NCI-H146 (cell line): ENCODE measurements around the gene MAN2A1.
"Not testable (repeated sequence)": the region's sequence is repeated elsewhere in the genome, so short reads cannot be mapped to it uniquely, and the experiment has no call there.

Experiments
- DNase-seq: peaks from one replicate; lab custom pipeline; 2025; lab: John Stamatoyannopoulos, UW

Gene MAN2A1

DNA sequence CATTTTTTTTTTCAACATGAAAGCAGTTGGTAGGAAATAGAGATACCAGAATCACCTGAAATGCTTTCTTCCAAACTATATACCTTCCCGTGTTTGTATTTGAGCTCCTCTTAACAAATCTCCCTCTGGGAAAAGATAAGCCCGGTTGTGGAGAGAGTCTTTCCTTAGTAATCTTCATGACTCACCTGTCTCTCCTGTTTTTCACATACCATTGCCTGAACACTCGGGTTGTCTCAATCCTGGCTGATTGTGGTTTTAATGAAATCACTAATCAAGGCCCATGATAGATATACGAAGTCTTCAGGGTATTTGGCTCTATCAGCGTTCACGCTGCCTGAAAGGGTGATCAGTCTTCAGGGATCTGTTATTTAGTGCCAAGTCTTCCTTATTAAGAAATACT lies 136.7 kb downstream of the MAN2A1 start:
- no peak for DNase-seq

DNA sequence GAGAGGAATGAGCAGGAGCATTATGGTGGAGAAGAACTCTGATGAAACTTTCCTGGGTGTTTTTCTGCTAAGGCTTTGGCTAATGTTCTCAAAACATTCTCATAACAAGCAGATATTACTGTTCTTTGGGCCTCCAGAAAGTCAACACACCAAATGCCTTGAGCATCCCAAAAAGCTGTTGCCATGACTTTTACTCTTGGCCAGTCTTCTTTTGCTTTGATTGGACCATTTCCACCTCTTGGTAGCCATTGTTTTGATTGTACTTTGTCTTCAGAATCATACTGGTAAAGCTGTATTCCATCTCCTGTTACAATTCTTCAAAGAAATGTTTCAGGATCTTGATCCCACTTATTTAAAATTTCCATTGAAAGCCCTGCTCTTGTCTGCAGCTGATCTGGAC lies 139.6 kb downstream of the MAN2A1 start:
- no peak for DNase-seq

DNA sequence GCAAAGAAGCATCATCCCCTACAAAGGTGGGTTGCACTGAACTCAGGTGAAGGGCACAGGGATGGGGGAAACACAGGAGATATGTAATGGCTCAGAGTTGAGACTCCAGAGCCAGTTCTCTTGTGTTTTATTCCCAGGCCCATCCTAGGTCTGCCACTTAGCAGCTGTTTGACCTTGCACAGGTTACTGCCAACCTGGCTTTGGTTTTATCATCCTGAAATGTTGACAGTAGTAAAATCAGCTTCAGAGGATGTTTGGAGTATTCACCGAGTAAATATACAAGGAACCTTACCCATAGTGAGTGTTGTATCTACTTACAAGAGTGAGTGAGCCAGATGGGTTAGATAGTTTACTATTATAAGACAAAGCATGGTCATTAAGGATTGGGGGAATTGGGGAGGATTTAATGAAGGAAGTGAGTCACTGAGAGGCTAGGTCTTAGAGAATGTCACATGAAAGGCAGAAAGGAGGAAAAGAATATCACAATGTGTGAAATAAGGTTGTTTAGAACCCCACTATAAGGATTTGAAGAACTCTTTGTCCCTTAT lies 141.3 kb downstream of the MAN2A1 start:
- DNase-seq = no peak

DNA sequence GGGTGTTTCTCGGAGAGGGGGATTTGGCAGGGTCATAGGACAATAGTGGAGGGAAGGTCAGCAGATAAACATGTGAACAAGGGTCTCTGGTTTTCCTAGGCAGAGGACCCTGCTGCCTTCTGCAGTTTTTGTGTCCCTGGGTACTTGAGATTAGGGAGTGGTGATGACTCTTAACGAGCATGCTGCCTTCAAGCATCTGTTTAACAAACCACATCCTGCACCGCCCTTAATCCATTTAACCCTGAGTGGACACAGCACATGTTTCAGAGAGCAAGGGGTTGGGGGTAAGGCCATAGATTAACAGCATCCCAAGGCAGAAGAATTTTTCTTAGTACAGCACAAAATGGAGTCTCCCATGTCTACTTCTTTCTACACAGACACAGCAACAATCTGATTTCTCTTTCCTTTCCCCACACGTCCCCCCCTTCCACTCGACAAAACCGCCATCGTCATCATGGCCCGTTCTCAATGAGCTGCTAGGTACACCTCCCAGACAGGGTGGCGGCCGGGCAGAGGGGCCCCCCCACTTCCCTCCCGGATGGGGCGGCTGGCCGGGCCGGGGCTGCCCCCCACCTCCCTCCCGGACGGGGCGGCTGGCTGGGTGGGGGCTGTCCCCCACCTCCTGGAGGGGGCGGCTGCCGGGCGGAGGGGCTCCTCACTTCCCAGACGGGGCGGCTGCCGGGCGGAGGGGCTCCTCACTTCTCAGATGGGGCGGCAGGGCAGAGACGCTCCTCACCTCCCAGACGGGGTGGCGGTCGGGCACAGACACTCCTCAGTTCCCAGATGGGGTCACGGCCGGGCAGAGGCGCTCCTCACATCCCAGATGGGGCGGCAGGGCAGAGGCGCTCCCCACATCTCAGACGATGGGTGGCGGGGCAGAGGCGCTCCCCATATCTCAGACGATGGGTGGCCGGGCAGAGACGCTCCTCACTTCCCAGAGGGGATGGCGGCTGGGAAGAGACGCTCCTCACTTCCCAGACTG lies 142.8 kb downstream of the MAN2A1 start:
- DNase-seq = not testable (repeated sequence)

DNA sequence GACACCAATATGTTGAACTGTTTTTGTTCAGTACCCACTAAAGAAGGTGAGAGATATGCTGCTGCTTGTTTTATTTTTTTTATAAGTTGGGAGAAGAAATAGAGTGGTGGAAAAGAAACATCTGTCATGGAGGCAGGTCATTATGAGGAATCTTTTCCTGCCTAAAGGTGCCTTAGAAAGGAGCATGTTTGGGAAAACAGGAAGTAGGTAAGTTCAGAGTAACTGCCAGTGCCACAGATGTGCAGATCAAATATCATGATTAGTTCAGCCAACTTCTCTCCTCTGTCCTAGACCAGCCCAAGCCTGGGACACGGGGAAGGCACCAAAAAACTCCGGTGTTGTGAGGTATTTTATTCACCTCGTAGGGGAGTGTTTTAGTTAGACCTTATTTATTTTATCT lies 144.2 kb downstream of the MAN2A1 start:
- DNase-seq = no peak

DNA sequence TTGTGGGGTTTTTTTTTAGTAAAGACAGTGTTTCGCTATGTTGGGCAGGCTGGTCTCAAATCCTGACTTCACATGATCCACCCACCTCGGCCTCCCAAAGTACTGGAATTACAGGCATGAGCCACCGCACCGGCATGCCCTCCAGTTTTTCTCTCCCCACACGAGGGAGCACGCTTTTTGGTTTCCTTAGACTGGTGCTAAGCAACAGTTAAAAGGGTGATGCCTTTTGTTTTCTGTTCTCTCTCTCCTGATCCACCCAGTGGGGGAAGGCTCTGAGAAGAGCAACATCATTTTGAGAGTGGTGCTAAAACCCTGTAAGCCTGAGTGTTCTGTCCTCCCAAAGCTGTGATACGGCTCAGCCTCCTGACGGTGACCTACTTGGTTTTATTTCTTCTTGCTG lies 146.6 kb downstream of the MAN2A1 start:
- no peak for DNase-seq

DNA sequence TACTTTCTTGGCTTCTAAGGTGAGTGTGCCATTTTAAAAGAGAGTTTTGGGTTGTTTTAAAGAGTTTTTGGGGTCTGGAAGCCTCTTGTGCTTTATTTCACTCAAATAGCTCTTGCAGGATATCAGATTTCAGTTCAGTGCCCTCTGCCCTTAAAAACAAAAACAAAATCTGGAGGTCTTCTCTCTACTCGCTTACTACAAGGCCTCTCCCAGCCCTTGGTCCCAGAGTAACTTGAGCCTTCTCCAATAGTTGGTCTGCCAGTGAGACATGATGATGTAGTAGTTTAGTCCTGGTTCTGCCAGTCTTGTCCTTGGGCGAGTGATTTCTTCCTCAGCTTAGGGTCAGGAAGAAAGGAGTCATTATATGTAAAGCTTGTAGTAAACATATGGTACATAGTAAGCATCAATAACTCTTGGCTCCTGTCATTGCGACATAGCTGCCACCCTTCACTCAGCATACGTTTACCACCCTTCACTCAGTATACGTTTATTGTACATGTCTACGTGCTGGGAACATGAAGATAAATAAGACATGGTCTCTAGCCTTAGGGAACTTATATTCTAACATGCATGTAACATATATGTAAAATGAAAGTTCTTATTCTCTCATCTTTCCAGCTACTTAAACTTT lies 147.6 kb downstream of the MAN2A1 start:
- no peak for DNase-seq

DNA sequence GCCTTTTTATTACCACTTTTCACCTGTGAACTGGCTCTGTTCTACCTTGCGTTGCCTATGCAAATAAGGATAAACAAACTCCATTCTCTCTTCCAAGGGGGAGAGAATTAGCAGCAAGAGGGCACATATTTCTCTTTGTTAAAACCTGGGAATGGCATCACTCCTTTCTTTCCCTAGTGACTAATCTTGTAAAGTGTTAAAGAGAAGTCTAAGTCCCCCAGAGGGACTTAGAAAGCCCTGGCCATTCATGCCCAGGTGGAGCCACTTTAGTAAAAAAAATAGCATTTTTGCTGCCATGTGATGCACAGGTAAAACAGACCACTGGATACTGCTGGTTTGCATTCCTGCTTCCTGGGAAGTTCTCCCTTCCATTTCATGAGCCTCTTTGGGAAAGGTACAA lies 148.4 kb downstream of the MAN2A1 start:
- DNase-seq = no peak

DNA sequence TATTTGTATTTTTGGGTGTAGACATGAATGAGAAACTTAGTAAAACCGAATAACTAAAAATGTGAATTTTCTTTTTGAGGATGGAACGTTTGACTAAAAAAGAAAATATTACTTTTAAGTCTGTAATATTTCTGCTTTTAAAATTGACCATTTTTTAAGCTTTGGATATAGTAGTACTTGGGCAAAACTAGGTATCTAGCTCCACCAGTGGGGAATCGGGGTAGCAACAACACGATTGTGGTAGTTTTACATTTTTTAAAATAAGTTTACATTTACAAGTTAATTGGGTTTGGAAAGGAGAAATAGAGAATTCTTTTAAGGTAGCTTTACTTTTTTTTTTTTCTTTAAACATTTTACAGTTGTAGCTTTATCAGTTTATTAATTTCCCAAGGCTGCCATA lies 154.4 kb downstream of the MAN2A1 start:
- no peak for DNase-seq

DNA sequence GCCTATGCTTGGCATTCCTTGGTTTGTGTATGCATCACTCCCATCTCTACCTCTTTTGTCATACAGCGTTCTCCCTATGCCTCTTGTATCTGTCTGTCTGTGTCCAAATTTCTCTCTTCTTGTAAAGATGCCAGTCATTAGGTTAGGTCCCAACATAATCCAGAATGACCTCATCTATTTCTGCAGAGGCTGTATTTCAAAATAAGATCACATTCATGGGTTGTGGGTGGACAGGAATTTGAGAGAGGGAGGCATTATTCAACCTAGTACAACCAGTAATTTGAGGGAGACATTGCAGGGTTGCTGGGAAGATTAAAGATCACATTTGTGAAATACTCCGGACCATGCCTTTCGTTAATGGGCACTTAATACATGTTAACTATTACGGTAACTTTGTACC lies 155.0 kb downstream of the MAN2A1 start:
- DNase-seq = no peak

DNA sequence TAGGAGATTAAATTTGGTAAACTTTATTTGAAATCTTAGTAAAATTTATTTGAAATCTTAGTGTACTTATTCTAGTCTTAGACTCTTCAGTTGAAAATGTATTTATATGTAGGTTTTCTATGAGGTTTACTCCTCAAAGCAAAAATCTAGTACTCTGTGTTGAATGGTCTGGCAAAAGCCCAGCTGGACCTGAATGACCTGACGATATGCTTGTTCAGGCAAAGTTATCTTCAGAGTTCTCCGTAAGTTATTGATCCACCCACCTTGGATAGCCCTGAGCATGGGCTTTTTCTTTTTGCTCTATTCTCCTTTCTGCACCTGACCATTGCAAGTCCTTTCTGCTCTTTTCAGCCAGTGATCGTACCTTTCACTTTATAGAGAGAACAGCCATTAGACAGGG lies 158.4 kb downstream of the MAN2A1 start:
- no peak for DNase-seq

DNA sequence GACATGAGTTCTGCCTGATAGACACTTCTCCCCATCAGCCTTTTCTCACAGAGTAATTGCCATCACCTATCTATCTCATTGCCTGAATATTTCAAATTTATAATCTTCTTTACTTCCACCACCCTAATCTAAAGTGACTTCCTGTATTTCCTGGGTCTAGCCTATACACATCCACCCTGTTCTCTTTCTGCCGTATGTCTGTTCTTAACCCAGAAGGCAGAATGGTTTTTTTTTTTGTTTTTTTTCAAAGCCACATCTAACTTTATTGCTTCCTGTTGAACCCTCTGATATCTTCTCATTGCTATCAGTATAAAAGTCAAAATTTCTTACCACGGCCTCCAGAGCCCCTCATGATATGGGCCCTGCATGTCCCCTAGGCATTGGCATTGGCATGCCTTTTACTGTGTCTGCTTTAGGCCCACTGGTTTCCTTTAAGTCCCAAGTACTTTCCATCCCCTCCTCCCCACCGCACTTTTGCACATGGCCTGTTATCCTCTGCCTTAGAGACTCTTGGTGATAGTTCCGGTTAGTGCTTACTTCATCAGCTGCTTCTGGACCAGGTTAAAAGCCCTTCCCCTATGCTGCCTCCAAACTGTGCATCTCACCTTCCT lies 159.9 kb downstream of the MAN2A1 start:
- DNase-seq = no peak

DNA sequence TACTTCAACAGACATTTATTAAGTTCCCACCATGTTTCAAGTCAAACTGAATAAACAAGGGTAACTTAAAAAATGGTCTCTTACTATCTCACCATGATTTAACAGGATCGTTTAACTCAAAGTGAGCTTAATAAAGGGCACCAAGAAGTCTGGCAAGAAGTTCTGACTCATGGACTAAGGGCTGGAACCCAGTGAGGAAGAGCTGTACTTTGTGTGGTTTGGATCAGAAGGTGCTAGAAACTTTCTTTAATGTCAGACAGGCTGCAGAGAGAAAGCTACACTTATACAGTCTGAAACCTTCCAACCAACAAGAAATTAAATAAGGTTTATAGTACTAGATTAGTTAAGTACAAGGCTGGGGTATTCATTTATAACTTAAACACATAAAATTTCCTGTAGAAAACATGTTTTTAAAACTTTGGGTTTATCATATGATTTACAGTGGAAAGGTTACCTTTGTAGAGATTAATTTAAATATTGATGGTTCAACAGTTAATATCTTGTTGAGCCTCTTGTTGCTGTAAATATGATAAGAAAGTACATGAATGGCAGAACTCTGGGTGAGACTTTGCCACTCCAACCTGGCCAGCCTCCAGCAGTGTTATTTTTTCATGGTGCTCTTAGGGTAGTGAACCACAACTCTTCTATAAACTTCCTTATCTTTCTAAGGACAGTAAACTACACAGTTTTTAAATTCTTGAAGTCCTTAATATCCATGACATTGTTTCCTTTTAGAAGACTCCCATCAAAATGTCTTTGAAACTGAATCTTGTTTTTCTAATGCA lies 162.8 kb downstream of the MAN2A1 start:
- DNase-seq = no peak

DNA sequence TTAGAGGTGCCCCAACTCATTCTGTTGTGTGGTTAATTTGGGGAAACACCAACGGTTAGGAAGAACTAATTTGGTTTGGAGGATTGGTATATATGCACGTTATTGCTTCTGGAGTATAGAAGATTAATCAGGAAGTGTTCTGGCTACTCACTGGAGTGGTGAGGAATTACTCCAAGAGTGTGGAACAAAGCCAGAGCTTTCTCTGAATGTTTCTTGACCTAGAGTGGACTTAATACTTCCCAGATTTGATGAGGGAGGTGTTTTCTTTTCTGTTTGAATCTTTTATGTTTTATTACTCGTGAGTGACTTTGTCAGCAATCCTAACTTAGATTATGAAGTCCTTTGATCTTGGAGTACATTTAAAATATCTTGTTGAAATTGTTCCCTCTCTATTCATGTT lies 163.7 kb downstream of the MAN2A1 start:
- no peak for DNase-seq

DNA sequence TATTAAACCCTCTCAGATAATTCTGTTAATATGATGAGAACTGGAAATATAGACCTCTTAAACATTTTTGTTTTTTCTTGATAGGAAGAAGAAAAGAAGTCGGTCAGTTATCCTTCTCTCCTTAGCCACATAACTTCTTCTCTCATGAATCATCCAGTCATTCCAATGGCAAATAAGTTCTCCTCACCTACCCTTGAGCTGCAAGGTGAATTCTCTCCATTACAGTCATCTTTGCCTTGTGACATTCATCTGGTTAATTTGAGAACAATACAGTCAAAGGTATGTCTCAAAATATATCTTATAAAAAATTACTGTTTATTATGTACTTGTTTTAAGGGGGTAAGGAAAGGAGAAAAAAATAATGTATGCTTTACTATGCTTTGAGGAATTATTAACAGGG lies 165.3 kb downstream of the MAN2A1 start:
- no peak for DNase-seq

DNA sequence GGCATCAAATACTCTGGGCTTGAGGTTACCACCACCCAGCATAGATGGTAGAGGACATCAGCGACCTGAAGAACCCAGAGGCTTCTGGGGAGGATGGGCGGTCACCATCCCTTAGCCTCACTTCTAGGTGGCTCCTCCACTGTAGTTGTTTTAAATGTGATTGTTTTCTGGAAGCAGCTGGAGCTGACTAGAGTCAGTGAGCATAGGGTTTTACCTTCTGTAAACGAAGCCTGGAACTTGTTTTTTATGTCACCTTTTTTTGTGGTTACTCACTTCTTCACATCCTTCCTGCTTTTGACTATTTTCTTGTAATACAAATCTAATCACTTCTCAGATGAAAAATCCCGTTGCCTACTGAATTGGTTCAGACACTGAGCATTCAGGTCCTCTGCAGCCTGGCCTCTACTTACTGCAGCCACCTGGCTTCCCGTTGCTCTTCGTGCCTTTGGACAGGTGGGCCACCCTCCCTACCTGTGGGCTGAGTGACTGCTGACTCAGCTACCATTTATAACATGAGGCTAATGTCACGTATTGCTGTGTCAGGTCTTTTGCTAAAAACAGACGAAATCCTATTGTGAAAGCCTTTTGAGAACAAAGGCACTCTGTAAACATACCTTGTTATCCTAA lies 167.8 kb downstream of the MAN2A1 start:
- DNase-seq = no peak

DNA sequence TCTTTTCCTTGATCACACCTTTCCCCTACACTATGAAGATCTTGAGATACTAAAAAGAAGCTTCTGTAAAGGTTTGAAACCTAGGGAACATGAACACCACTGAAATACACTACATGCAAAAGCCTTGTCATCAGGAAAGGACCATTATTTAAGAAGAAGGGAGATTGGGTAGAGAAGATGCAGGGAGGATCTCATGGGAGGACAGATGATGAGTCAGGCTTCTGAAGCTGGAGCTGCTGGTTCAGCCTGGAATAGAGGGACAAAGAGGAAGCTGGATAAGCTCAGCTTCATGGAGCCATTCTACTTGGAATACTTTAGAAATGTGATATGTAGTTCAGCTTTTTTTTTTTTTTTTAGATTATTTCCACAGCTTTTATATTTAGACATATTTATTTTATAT lies 169.8 kb downstream of the MAN2A1 start:
- DNase-seq = no peak

DNA sequence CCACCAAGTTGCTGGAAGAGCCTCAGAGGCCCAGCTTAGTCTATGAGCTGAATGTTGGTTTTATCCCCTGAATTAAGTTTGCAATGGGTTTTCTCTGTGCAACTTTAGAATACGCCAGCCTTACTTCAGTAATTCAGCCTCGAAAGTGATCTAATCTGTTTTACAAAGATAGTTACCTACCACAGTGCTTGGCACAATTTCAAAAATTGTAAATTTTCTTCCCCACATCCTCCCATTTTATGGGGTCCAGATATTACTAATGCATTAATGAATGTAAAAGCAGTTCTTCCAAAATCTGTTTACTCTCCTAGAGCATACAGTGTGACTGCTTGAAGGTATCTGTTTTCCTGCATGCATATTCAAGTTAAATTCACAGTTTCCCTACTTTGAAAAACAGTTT lies 172.6 kb downstream of the MAN2A1 start:
- no peak for DNase-seq

DNA sequence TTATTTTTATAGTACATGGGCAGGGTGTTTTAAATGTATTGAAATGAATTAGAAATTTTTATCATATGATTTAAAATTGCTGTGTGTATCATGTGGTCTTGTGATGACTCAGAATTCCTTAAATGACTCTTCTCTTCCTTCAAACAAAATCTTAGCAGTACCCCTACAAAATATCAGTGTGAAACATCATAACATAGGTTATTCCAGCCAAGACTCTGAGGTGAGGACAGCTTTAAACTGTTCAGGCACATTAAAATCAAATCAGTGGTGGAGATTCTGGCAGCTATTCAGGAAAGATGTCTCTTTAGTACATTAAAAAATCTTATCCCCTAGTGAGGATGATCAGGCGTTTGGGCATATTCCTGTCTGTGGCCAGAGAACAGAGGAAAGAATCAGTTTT lies 174.0 kb downstream of the MAN2A1 start:
- no peak for DNase-seq

DNA sequence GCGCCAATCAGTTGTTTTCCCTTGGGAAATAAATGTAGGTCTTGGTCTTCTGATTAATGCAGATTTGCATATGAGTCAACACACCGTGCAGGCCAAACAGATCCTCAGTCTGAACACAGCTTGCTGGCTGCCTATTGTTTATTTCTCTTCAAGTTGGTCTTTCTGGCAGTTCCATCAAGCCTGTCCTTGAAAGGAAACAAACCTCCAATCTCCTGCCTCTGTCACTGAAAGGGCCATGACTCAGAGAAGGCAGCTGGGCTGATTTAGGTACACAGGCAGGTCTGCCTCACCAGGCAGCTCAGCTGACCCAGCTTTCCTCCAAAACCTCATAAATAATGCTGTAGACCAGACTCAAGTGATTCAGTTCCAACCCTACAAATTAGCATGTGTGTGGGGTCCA lies 175.9 kb downstream of the MAN2A1 start:
- DNase-seq = no peak

DNA sequence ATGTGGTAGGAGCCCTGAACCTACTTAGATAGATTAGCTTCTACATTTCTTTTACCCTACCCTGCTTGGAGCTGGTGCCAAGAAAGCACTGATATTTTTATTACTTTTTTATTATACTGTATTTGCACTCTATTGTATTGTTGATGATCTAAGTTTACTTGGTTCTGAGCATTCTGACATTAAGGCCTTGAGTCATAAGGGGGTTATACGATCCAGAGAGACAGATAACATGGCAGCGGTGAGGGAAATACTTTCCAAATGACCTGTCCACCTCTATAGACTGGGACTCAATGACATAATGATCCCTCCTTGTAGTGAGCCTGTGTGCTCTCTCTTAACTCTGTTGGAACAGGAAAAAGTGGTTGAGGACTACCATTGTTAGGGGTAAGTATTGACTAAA lies 176.3 kb downstream of the MAN2A1 start:
- no peak for DNase-seq

DNA sequence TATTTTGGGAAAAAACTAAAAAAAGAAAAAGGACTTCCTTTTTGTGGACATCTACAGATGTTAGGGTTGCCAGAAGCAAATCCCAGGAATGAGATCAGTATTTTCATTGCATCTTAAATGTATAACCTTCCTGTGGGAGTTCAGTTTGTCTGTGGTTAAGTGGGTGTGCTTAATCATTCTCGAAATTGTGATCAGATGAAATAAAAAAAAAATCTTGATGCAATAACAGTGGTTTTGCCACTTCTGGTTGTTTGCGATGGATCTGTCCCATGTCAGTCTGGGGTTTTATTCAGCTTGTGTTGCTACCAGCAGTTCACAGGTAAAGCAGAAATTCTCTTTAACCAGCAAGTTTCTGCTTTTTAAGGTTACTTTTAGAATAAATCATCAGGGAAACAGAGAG lies 179.0 kb downstream of the MAN2A1 start:
- no peak for DNase-seq
